Neural cell (in vitro differentiated cells): ENCODE results near the gene IL31RA.

Source experiments
- POLR2AphosphoS5 ChIP-seq: IDR thresholded peaks from 2 replicates; pipeline ENCODE4 v1.6.1; 2012
- RAD21 ChIP-seq: fragments of 450-650 bp; conservative IDR thresholded peaks from 2 replicates; pipeline ENCODE4 v1.6.1; 2014; ENCODE audit warnings: antibody characterized with exemption, mild to moderate bottlenecking, moderate library complexity
- TAF1 ChIP-seq: IDR thresholded peaks from 2 replicates; pipeline ENCODE4 v1.6.1; 2012; ENCODE audit warnings: low read depth
- TF ChIP-seq, protein P1 (sequence below): fragments of 450-650 bp; IDR thresholded peaks from 2 replicates; pipeline ENCODE4 v1.5.1; 2014; ENCODE audit warnings: antibody characterized with exemption, mild to moderate bottlenecking, moderate library complexity; ENCODE audit not compliant: poor library complexity, severe bottlenecking
- TF ChIP-seq, protein P2 (sequence below): IDR thresholded peaks from 2 replicates; pipeline ENCODE4 v1.6.1; 2012; ENCODE audit warnings: borderline replicate concordance

DNA sequence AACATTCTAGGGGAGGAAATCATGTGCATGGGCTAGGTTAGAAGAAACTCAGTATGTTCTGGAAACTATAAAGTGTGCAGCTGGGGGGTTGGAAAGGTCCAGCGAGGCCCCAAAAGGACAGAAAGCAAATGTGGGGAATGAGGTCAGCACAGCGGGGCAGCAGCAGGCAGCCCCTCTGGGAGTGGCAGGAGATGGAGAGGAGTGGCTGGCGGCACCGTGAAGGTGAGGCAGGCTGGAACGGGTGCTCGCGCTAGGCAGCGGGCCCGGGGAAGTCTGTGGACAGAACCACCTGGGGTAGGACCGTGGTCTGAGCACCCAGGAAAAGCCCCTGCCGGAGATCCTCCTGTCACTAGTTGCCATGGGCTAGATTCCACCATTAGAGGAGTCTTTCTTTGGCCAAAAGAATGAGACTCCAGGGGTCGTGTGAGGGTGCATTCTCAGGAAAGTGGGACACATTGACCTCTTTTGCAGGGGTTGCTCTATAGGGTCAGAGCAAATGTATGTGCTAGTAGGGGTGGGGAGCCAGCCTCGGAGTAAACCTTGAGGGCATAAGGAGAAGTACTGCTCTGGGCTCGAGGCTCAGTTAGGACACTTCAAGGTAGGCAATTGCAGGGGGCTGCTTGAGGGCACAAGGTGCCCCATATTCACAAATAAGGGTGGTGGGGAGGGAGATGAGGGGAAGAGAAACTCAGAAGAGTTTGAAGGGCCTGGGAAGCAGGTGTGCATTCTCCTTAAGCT is 82.4 kb downstream of the IL31RA start:
- TF ChIP-seq, protein P1, sequence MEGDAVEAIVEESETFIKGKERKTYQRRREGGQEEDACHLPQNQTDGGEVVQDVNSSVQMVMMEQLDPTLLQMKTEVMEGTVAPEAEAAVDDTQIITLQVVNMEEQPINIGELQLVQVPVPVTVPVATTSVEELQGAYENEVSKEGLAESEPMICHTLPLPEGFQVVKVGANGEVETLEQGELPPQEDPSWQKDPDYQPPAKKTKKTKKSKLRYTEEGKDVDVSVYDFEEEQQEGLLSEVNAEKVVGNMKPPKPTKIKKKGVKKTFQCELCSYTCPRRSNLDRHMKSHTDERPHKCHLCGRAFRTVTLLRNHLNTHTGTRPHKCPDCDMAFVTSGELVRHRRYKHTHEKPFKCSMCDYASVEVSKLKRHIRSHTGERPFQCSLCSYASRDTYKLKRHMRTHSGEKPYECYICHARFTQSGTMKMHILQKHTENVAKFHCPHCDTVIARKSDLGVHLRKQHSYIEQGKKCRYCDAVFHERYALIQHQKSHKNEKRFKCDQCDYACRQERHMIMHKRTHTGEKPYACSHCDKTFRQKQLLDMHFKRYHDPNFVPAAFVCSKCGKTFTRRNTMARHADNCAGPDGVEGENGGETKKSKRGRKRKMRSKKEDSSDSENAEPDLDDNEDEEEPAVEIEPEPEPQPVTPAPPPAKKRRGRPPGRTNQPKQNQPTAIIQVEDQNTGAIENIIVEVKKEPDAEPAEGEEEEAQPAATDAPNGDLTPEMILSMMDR = no peak
- no peak for TF ChIP-seq RAD21
- TF ChIP-seq POLR2AphosphoS5 = no peak
- no peak for TF ChIP-seq TAF1
- TF ChIP-seq, protein P2, sequence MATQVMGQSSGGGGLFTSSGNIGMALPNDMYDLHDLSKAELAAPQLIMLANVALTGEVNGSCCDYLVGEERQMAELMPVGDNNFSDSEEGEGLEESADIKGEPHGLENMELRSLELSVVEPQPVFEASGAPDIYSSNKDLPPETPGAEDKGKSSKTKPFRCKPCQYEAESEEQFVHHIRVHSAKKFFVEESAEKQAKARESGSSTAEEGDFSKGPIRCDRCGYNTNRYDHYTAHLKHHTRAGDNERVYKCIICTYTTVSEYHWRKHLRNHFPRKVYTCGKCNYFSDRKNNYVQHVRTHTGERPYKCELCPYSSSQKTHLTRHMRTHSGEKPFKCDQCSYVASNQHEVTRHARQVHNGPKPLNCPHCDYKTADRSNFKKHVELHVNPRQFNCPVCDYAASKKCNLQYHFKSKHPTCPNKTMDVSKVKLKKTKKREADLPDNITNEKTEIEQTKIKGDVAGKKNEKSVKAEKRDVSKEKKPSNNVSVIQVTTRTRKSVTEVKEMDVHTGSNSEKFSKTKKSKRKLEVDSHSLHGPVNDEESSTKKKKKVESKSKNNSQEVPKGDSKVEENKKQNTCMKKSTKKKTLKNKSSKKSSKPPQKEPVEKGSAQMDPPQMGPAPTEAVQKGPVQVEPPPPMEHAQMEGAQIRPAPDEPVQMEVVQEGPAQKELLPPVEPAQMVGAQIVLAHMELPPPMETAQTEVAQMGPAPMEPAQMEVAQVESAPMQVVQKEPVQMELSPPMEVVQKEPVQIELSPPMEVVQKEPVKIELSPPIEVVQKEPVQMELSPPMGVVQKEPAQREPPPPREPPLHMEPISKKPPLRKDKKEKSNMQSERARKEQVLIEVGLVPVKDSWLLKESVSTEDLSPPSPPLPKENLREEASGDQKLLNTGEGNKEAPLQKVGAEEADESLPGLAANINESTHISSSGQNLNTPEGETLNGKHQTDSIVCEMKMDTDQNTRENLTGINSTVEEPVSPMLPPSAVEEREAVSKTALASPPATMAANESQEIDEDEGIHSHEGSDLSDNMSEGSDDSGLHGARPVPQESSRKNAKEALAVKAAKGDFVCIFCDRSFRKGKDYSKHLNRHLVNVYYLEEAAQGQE = no peak
